K562 (cell line): Measurements from ENCODE around the gene HES5. TPM values are rescaled to one million over a fixed set of nuclear protein-coding genes. Genes with fewer than 3 reads are reported as not detected.

Experiments used
- ARID2 ChIP-seq: fragments of 450-650 bp; IDR thresholded peaks from 2 replicates; pipeline ENCODE4 v1.6.1; 2017; ENCODE audit warnings: antibody characterized with exemption, mild to moderate bottlenecking
- CREB3L1 ChIP-seq: fragments of 450-650 bp; IDR thresholded peaks from 2 replicates; pipeline ENCODE4 v1.6.1; 2014; ENCODE audit warnings: low read depth, mild to moderate bottlenecking, moderate library complexity, borderline replicate concordance
- CTCFL ChIP-seq: IDR thresholded peaks from 2 replicates; pipeline ENCODE4 v1.6.1; 2011; ENCODE audit warnings: borderline replicate concordance, low read depth, mild to moderate bottlenecking, moderate library complexity, low read length; ENCODE audit not compliant: insufficient read depth, poor library complexity, severe bottlenecking
- ELK3 ChIP-seq: fragments of 450-650 bp; formaldehyde crosslinking; IDR thresholded peaks from 2 replicates; pipeline ENCODE4 v1.4.0; 2020; ENCODE audit warnings: mild to moderate bottlenecking
- EP300 ChIP-seq: IDR thresholded peaks from 2 replicates; pipeline ENCODE4 v1.6.1; 2012; ENCODE audit warnings: low read length, improper control_type of control experiment
- ETV1 ChIP-seq: fragments of 450-650 bp; conservative IDR thresholded peaks from 2 replicates; pipeline ENCODE4 v1.6.1; 2016; ENCODE audit warnings: missing genetic modification characterization, control low read depth, low read depth, missing compliant biosample characterization
- GMEB1 ChIP-seq: fragments of 250-450 bp; sonication (Bioruptor Pico); IDR thresholded peaks from 2 replicates; pipeline ENCODE4 v1.4.0; 2020; ENCODE audit warnings: mild to moderate bottlenecking
- JUN ChIP-seq, 2 experiments: sonication (generic) in 1 of 2; formaldehyde crosslinking in 1 of 2; IDR thresholded peaks; 2 replicates each; pipeline versions ENCODE4 v1.6.1 to v1.8.0; 2012 to 2022; ENCODE audit warnings: borderline replicate concordance in 2 of 2, mild to moderate bottlenecking in 2 of 2, improper control_type of control experiment in 1 of 2, low read depth in 1 of 2, low read length in 1 of 2, missing genetic modification reagents in 1 of 2
- PHB2 ChIP-seq: fragments of 450-650 bp; IDR thresholded peaks from 2 replicates; pipeline ENCODE4 v1.6.1; 2017; ENCODE audit warnings: low read depth
- RBM34 ChIP-seq: fragments of 200-400 bp; formaldehyde crosslinking; IDR thresholded peaks from 2 replicates; pipeline ENCODE4 v1.6.1; 2018; ENCODE audit warnings: low read length, borderline replicate concordance; ENCODE audit not compliant: insufficient read depth
- ZBTB1 ChIP-seq: sonication (generic); formaldehyde crosslinking; IDR thresholded peaks from 2 replicates; pipeline ENCODE4 v1.8.1; 2023; ENCODE audit warnings: missing genetic modification reagents, low read depth, mild to moderate bottlenecking, borderline replicate concordance
- ZFP91 ChIP-seq: sonication (generic); formaldehyde crosslinking; IDR thresholded peaks from 2 replicates; pipeline ENCODE4 v1.8.0; 2022; ENCODE audit warnings: mild to moderate bottlenecking, missing genetic modification reagents
- ZNF23 ChIP-seq: fragments of 250-450 bp; sonication (Bioruptor Pico); IDR thresholded peaks from 2 replicates; pipeline ENCODE4 v1.4.0; 2020; ENCODE audit warnings: mild to moderate bottlenecking
- polyA plus RNA-seq, 8 experiments: library from polyadenylated mRNA; depleted of rRNA in 4 of 8; stranded (reverse) in 5 of 8; unstranded in 3 of 8; fragments of >200 nt; fragmentation: Nextera tagmentation in 2 of 8; fragmentation: Illumina TruSeq in 1 of 8; extraction: Ambion mirVana in 2 of 8; extraction: Trizol in 1 of 8; gene quantifications; 2 replicates each; pipeline versions ENCODE4 v1.2.1 to v1.2.3, GENCODE V29; 2011 to 2014; ENCODE audit warnings: inconsistent platforms in 1 of 8, missing spikeins in 1 of 8
- total RNA-seq, 7 experiments: library from RNA; depleted of rRNA in 6 of 7; stranded (reverse); fragments of >200 nt in 6 of 7; fragmentation: Illumina TruSeq in 2 of 7; extraction: Trizol in 2 of 7; gene quantifications; 2 replicates each; pipeline versions ENCODE4 v1.2.1 to v1.2.3, GENCODE V29; 2011 to 2021; ENCODE audit warnings: low replicate concordance in 1 of 7

The HES5 gene
- total and polyA plus RNA-seq, 9 of the 15 experiments (the other 6 are each of a cell fraction or from before 2014, with no cell fraction given) = not detected

GRCh38 chr1:2548068-2548589 lies 18.1 kb upstream of the HES5 start (continued):
- TF ChIP-seq ELK3 (no peak), CREB3L1 (no peak), ZBTB1 (CRISPR knock-in tag) (no peak), PHB2 (no peak), ARID2 (peak; percentile 87), CTCFL (peak; percentile 69), JUN (IDR thresholded peaks at IDR 0.05; ENCODE audit: borderline replicate concordance, low read depth, low read length) (0 out of 2 replicates have a peak, but pooled peaks have one; percentile 20), JUN (CRISPR knock-in tag; IDR thresholded peaks at IDR 0.05; ENCODE audit: borderline replicate concordance) (no peak), ZFP91 (no peak; the same call in none of the 2 replicates), ETV1 (no peak), EP300 (no peak), RBM34 (no peak), ZNF23 (CRISPR knock-in tag) (no peak), GMEB1 (CRISPR knock-in tag) (no peak)
